ENCODE data around the gene TTF1.
"Not testable (repeated sequence)": the region's sequence is repeated elsewhere in the genome, so short reads cannot be mapped to it uniquely, and the experiment has no call there.

Gene TTF1

DNA sequence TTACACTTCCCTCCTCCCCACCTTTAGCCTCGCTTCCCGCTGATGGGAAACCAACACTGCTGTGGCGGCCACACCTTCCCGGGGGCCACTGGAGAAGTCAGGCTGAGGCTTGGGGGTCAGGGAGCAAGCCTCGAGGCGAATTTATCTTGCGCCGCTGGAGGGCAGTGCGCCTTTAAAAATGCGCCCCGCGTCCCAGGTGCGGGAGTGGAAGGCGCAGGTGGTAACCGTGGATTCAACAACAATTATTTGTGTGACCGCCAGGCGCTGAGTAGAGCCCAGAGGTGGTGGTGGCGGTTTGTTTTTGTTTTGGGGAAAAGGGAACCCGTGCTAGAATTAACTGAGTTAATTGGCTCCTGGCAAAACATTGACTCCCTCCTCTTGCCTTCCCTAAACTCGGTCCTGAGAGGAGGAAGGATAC, 4.5 kb upstream of the TTF1 start:
- DNase-seq (ENCODE audit: low read depth): peak; percentile 67

DNA sequence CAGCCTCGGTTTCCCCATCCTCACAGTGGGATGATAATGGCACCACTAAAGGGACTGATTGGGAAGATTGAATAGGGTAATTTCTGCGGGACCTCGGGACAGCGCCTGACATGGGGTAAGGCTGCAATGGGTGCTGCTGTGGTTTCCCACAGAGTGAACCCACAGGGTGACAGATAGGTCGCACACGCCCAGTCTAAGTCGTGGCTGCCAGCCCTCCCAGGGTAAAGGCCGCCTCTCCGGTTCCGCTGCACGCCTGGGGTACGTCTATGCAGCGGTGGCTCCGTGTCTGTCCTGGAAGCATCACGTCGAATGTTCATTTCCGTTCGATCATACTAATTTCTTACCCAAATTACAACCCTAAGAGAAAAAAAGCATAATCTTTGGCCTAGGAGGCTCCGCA, 4.0 kb upstream of the TTF1 start:
- DNase-seq (ENCODE audit: low read depth): no peak

DNA sequence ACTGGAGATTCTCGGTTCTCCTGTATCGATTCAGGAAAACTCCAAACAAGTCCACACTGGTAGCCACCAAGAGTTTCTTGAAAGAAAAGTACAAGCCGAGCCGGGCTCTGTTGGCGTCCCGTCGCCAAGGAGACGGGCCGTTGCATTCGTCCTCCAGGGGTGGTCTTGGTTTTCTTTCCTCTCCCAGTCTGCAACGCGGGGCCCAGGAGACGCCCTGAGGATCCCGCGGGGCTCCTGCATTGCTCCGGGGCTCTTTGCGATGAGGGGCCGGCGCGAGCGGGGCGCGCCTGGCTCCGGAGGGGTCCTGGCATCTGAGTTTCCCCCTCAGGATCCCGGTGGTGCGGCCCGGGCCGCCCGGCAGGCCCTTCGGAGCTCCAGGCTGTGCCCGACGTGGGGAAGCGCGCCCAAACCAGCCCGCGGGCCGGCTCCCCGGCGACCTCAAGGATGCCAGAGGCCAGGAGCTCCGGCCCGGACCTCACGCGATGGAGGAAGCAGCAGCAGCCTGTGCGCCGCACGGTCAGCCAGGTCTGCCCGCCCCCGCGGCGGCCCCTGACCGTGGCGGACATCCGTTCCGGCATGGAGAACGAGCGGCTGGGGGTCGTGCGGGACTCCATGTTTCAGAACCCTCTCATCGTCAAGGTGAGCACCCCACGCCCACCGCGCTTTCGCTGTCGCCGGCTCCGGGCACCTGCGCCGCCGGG, 3.3 kb upstream of the TTF1 start, which contains the start of gene CFAP77:
Gene CFAP77, plus strand, starts transcription at position 384 of the 701 bp plus-strand sequence. Its CDS starts 61 bp downstream, at position 445.
- DNase-seq (ENCODE audit: low read depth): peak; percentile 34

DNA sequence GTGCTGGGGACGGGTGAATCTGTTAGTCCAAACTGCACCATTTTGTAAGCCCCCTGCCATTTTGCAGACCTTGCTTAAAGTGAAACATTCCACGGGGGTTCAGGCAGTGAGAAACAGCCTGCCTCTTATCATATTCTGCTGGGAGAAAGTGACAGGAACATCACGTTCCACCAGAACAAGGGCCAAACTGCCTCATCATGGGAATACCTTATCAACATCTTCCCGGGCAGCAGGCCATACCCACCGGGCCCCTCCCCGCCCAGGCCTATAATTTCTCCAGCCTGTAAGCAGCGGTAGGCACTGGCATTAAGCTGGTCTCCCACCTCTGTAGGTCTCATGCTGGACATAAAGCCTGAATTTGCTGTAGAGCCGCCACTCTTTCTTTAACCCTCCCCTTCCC, 1.9 kb upstream of the TTF1 start:
- DNase-seq (ENCODE audit: low read depth): no peak

- DNase-seq (ENCODE audit: low read depth): no peak
These were observed 556 bp upstream of the TTF1 start for GRCh38 chr9:132407196-132407595.

DNA sequence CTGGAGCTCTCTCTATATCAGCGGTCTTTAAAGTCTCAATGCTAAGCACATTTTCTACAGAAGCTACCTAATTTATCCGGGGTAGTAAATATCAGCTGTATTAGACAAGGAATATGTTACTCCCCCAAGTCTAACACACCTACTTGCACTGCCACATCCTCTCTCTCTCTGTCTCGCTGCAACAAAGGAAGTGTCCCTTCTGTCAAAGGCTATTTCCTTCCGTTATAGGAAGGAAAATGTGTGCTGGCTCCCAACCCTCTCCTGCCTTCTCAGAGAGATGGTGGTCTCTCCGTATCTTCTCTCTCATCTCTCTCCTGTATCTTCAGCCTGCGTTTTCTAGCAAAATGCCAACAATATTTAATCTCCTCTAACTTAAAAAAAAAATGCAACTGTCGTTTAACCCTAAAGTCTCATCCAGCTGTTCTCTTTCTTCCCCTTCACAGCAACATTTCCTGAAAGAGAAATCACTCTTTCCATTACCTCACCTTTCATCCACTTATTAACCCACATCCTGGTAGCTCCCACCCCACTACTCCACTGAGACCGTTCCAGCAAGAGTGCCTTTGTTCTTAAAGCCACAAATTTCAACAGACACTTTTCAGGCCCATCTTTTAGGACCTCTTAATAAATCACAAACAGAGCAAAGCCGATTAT, 2.3 kb downstream of the TTF1 start:
- no peak for DNase-seq (ENCODE audit: low read depth)

DNA sequence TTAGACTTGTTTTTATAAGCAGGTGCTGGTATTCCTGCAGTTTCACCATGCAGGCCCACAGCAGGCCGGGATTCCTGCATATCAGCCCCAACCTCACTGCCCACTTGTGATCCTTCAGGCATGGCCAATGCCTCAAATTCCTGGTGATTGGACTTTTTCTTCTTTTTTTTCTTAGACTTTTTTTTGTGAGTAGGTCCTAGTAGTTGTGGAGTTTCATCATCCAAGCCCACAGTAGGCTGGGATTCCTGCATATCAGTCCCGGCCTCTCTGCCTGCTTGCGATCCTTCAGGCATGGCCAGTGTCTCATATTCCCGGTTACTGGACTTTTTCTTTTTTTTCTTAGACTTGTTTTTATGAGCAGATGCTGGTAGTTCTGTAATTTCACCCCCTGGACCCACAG, 4.8 kb downstream of the TTF1 start:
- no peak for DNase-seq (ENCODE audit: low read depth)

GRCh38 chr9:132395560-132395959, 11.1 kb downstream of the TTF1 start:
- DNase-seq (ENCODE audit: low read depth): no peak

- no peak for DNase-seq (ENCODE audit: low read depth)
These were observed 15.2 kb downstream of the TTF1 start for GRCh38 chr9:132391449-132391848.

DNA sequence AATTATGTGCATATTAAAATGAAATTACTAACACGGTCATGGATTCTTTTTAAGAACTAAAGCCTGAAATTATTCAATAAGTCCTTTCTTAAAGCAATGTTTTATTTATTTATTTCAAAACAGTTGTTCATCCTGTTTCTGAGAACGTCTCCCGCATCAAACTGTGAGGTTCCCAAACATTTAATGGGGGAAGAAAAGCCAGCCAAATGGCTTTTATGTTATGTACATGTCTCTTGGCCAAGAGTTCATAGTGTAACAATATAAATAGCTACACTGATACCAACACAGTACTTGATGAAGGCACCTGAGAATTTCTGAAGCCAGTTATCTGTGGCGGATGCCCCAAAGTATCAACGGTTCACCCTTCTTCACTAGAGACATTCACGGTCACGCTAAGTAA, 15.7 kb downstream of the TTF1 start:
- DNase-seq (ENCODE audit: low read depth): no peak

DNA sequence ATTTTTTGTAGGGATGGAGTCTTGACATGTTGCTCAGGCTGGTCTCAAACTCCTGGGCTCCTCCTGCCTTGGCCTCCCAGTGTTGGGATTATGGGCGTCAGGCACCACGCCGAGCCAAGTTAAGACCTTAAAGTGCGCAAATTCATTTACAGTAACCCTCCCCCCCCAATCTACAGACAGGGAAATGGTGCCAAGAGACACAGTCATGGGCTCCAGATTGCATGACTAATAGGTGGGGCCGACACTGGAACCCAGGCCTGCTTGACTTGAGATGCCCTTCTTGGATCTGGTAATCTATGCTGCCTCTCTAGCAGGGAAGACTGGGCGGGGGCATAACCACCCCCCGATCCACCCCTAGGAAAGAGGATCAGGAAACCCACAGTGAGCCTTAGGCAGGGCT, 19.5 kb downstream of the TTF1 start:
- no peak for DNase-seq (ENCODE audit: low read depth)

DNA sequence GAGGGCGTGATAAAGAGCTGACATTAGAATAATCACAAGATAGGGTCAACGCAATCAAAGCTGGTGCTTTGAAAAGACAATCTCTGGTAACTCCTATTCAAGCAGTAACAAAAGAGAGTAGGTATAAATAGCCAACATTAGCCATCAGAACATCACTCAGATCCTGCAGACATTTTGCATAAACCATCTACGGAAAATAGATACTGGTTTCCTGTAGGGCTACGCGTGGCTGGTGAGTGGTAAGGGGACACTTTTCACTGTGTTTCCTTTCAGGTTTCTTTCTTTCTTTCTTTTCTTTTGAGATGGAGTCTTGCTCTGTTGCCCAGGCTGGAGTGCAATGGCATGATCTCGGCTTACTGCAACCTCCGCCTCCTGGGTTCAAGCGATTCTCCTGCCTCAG, 22.3 kb downstream of the TTF1 start:
- DNase-seq (ENCODE audit: low read depth): no peak

- DNase-seq (ENCODE audit: low read depth): no peak
These were observed 23.2 kb downstream of the TTF1 start for GRCh38 chr9:132383462-132383883.

- no peak for DNase-seq (ENCODE audit: low read depth)
These were observed 24.6 kb downstream of the TTF1 start for GRCh38 chr9:132381966-132382541.

- DNase-seq (ENCODE audit: low read depth): not testable (repeated sequence)
These were observed 28.2 kb downstream of the TTF1 start for GRCh38 chr9:132378416-132378815.

GRCh38 chr9:132377769-132378168, 28.9 kb downstream of the TTF1 start:
- not testable (repeated sequence) for DNase-seq (ENCODE audit: low read depth)

DNA sequence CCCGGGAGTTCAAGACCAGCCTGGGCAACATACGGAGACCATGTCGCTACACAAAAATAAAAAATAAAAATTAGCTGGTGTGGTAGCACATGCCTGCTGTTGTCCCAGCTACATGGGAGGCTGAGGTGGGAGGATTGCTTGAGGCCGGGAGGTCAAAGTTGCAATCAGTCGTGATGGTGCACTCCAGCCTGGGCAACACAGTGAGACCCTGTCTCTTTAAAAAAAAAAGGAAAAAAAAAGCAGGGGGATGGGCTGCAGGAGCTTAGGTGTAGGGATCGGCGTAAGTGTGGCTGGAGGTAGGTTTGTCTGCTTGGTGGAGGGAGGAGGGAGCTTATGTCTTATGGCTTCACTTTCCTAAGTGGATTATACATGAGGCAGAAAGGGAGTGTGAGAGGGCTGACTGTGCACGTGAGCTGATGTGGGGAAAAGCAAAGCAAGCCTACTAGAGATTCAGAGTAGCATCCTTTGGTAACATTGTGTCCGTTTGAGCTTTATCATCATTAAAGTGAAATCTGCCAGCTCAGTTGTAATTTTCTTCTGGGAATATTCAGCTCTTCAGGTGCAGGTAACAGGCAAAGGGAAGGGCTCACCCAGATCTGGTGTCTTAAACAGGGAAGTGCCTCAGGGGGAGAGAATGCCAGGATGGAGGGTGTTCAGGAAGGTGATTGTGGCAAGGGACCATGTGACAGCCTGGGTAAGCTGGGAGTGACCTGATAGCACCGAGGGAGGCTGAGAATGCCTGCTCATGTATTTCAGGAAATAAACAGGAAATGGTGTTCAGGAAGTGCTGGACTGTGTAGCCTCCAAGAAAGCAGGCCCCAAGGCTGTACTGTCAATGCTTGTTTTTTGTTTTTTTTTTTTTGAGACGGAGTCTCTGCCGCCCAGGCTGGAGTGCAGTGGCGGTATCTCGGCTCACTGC, 34.2 kb downstream of the TTF1 start:
- no peak for DNase-seq (ENCODE audit: low read depth)

GRCh38 chr9:132370592-132370991, 36.0 kb downstream of the TTF1 start:
- no peak for DNase-seq (ENCODE audit: low read depth)

- DNase-seq (ENCODE audit: low read depth): no peak
These were observed 37.2 kb downstream of the TTF1 start for GRCh38 chr9:132369421-132369820.

- no peak for DNase-seq (ENCODE audit: low read depth)
These were observed 38.9 kb downstream of the TTF1 start for GRCh38 chr9:132367613-132368313.

GRCh38 chr9:132366481-132366880, 40.2 kb downstream of the TTF1 start:
- no peak for DNase-seq (ENCODE audit: low read depth)

GRCh38 chr9:132365986-132366385, 40.7 kb downstream of the TTF1 start:
- no peak for DNase-seq (ENCODE audit: low read depth)

Measured in activated T-cell treated with anti-CD3 and anti-CD28 coated beads for 48 hours (primary cell).